Measurements from ENCODE around the gene FNDC3B. TPM values are rescaled to one million over a fixed set of nuclear protein-coding genes. Genes with fewer than 3 reads are reported as not detected.

Gene FNDC3B
- total and polyA plus RNA-seq, 2 donors (not counting 1 experiment from before 2014, with no cell fraction given): 1.2 to 9.2 TPM

DNA sequence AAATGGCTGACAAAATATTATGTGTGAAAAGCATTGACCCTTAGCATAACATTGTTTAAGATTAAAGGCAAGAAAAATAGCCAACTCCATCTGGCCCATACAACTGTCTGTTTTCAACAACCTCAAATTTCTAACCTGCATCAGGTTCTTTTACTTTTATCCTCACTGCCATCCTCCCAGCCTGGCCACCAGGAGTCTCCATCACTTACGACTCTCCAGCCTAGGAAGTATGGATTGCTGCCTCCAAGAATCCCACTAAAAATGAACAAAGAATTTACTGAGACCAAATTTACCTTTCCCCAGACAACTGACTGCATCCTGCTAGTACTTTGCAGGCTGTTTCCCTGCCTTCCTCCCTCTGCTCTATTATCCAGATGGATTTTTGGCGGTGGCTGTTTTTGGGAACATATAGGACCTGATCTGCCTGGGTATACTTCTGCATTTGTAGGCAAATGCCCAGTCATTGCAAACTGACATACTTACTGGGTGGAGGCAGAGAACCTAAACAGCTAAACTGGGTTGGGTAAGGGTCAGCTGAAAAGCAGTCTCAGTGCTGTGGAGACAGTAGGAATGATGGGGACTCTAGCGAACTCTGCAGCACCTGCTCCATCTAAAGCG, 264.7 kb downstream of the FNDC3B start:
- no peaks in the 10 kb centered on the region for H3K4me1 ChIP-seq (ENCODE audit: control insufficient read depth in 2 of 2, insufficient read depth in 2 of 2, low read length in 2 of 2)
- no peaks in the 10 kb centered on the region for H3K9me3 ChIP-seq (ENCODE audit: control extremely low read depth in 1 of 3, control insufficient read depth in 2 of 3, insufficient read depth in 1 of 3, low read length in 2 of 3)
- H3K79me2 ChIP-seq (ENCODE audit: control insufficient read depth, insufficient read depth, low read length): no peaks in the 10 kb centered on the region
- Mint-ChIP-seq H3K4me1 (no peaks in the 10 kb centered on the region), H3K27me3 (no peaks in the 10 kb centered on the region), H3K9me3 (ENCODE audit: insufficient read depth) (no peaks in the 10 kb centered on the region), H3K27ac (no peak overlapping the region), H3K4me3 (no peak overlapping the region)
- H4K20me1 ChIP-seq (ENCODE audit: control insufficient read depth, insufficient read depth, low read length, poor library complexity, severe bottlenecking): no peaks in the 10 kb centered on the region
- 97% methylated on average over 3 of the region's 4 CpGs for WGBS (ENCODE audit: insufficient coverage)
- no peak overlapping the region for H3K4me3 ChIP-seq (ENCODE audit: control extremely low read depth in 1 of 5, extremely low read depth in 1 of 5, insufficient read depth in 1 of 5, low read depth in 2 of 5, low read length in 4 of 5)
- no peak overlapping the region for H3K4me2 ChIP-seq (replicated peaks; ENCODE audit: low read depth, low read length, poor library complexity, severe bottlenecking)
- H3K27me3 ChIP-seq (replicated peaks in 1 of 4; ENCODE audit: control extremely low read depth in 1 of 4, control insufficient read depth in 3 of 4, insufficient read depth in 4 of 4, low read length in 3 of 4): no peaks in the 10 kb centered on the region
- intact Hi-C loops (cut with micrococcal nuclease): no loop called here
- H2AFZ ChIP-seq (ENCODE audit: insufficient read depth, low read depth, low read length, poor library complexity, severe bottlenecking): no peak overlapping the region
- H3K9ac ChIP-seq (ENCODE audit: low read length): no peak overlapping the region
- CTCF ChIA-PET: no interaction called here
- TF ChIP-seq EZH2 (IDR thresholded peaks at IDR 0.05; ENCODE audit: borderline replicate concordance, insufficient read depth, low read depth, low read length, poor library complexity, severe bottlenecking) (no peak), CTCF (IDR thresholded peaks at IDR 0.05) (no peak)
- DNase-seq: no peak
- H3K27ac ChIP-seq (ENCODE audit: low read length in 2 of 2): no peak overlapping the region
- POLR2A ChIA-PET: no interaction called here
- no peak for ATAC-seq (ENCODE audit: low read depth)
- no peaks in the 10 kb centered on the region for H3K36me3 ChIP-seq (replicated peaks in 1 of 2; ENCODE audit: control extremely low read depth in 1 of 2, control insufficient read depth in 1 of 2, extremely low read depth in 1 of 2, insufficient read depth in 2 of 2, low read length in 1 of 2)

DNA sequence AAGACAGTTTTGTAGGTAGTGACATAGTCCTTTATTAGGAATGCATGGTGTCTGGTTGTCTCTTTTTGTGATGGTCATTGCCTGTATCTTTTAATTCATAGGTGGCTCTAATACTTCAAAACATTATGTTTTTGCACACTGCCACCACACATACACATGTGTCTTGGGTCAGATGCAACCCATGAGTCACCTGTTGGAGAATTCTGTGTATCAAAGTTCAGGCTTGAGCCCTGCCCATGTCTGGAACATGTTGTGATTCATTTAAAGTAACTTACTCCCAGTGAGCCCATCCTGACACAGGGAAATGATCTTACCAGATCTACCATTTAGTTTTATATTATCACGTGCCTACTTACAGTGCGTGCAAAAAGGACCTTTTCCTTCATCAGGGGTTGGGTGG, 266.2 kb downstream of the FNDC3B start:
- intact Hi-C loops (cut with micrococcal nuclease): no loop called here
- DNase-seq (no peak), ATAC-seq (ENCODE audit: low read depth) (no peak)
- POLR2A ChIA-PET: no interaction called here
- no peaks in the 10 kb centered on the region for H3K79me2 ChIP-seq (ENCODE audit: control insufficient read depth, insufficient read depth, low read length)
- Mint-ChIP-seq H3K9me3 (ENCODE audit: insufficient read depth) (no peaks in the 10 kb centered on the region), H3K27ac (no peak overlapping the region), H3K27me3 (no peaks in the 10 kb centered on the region), H3K4me3 (no peak overlapping the region), H3K4me1 (no peaks in the 10 kb centered on the region)
- H2AFZ ChIP-seq (ENCODE audit: insufficient read depth, low read depth, low read length, poor library complexity, severe bottlenecking): no peak overlapping the region
- WGBS (ENCODE audit: insufficient coverage): no CpG with 5 or more reads among the region's 2 CpGs
- TF ChIP-seq EZH2 (IDR thresholded peaks at IDR 0.05; ENCODE audit: borderline replicate concordance, insufficient read depth, low read depth, low read length, poor library complexity, severe bottlenecking) (no peak), CTCF (IDR thresholded peaks at IDR 0.05) (no peak)
- H3K4me2 ChIP-seq (replicated peaks; ENCODE audit: low read depth, low read length, poor library complexity, severe bottlenecking): no peak overlapping the region
- no peak overlapping the region for H3K4me3 ChIP-seq (ENCODE audit: control extremely low read depth in 1 of 5, extremely low read depth in 1 of 5, insufficient read depth in 1 of 5, low read depth in 2 of 5, low read length in 4 of 5)
- H3K9ac ChIP-seq (ENCODE audit: low read length): no peak overlapping the region
- H3K36me3 ChIP-seq (replicated peaks in 1 of 2; ENCODE audit: control extremely low read depth in 1 of 2, control insufficient read depth in 1 of 2, extremely low read depth in 1 of 2, insufficient read depth in 2 of 2, low read length in 1 of 2): no peaks in the 10 kb centered on the region
- no peaks in the 10 kb centered on the region for H3K4me1 ChIP-seq (ENCODE audit: control insufficient read depth in 2 of 2, insufficient read depth in 2 of 2, low read length in 2 of 2)
- H3K27ac ChIP-seq (ENCODE audit: low read length in 2 of 2): no peak overlapping the region
- no peaks in the 10 kb centered on the region for H3K9me3 ChIP-seq (ENCODE audit: control extremely low read depth in 1 of 3, control insufficient read depth in 2 of 3, insufficient read depth in 1 of 3, low read length in 2 of 3)
- H3K27me3 ChIP-seq (replicated peaks in 1 of 4; ENCODE audit: control extremely low read depth in 1 of 4, control insufficient read depth in 3 of 4, insufficient read depth in 4 of 4, low read length in 3 of 4): no peaks in the 10 kb centered on the region
- no peaks in the 10 kb centered on the region for H4K20me1 ChIP-seq (ENCODE audit: control insufficient read depth, insufficient read depth, low read length, poor library complexity, severe bottlenecking)
- CTCF ChIA-PET: no interaction called here

All from B cell (primary cell).